Activated CD4-positive, CD25-positive, alpha-beta regulatory T cell treated with anti-CD3 and anti-CD28 coated beads, Interleukin-2, amount 50 U/mL, for 72 hours (primary cell): Measurements from ENCODE around the gene PLXNA2.

ENCODE experiments used
- DNase-seq: peaks from one replicate; pipeline ENCODE4 v3.0.0; 2021

The PLXNA2 gene

DNA sequence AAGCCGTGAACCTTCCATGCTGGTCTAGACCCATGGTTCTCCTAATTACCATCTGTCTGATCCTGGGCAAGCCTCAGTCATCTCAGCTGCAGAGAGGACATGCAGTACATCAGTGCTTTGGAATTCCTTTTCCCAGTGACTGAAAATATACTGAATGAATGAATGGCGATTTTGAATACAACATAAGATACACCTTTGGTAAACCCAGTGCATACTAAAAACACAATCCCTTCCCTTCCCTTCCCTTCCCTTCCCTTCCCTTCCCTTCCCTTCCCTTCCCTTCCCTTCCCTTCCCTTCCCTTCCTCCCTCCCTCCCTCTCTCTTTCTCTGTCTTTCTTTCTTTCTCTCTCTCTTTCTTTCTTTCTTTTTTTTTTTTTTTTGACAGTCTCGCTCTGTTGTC lies 21.3 kb upstream of the PLXNA2 start:
- no peak for DNase-seq

DNA sequence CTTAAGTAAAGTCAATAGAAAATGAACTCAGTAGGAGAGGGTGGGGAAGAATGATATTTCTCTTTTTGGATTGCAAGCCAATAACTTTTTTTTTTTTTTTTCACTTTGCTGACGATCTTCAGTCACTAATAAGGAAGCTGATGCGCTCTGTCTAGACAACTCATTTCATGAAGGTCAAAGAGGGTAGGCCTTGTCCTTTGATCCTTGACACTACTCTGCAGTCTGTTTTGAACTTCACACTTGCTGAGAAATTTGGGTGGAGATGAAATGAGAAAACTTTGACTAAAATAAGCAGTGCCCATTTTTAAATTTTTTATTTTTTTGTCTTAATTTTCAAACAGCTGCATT lies 20.9 kb upstream of the PLXNA2 start:
- DNase-seq, result no peak

DNA sequence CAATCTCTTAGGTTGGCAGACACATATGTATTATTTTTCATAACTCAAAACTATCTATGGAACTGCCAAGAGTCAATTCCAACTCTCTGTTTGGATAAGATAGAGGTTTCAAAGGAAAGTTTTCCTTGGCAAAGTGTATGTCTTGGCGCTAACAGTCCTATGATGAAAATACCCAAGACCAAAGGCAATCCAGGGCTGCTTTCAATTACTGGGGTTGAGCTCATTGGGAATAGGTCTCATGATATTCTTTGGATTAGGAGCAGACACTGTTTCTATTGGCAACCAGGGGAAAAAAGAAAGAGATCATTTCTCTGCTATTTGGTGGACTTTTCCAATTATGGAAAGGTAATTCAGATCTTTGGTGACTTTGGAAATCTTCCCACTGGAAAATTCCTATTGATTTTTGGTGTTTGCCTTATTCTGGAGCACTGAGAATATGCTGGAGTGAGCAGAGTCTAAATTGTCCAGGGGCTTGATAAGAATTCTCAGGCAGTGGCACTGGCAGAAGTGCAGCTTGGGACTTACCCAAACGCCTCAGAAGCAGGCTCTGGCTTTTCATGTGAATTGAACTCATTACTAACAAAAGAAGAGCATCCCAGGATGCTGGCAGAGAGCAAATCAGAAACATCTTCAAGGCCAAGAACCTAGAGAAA lies 20.4 kb upstream of the PLXNA2 start:
- no peak for DNase-seq

DNA sequence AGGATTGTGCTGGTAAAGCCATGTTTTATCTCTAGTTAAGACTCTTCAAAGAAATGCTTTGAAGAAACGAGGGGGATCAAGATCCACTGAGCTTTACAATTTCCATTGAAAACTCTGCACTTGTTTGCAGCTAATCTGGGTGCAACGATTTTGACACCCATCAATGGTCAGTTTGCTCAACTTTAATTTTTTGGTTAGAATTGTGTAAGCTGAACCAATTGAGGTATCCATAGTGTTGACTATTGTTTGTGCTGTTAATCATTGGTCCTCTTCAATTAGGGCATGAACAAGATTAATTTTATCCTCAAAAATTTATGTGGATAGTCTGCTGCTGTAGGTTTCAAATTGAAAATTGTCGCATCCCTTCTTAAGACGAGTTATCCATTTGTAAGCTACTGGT lies 17.7 kb upstream of the PLXNA2 start:
- no peak for DNase-seq

DNA sequence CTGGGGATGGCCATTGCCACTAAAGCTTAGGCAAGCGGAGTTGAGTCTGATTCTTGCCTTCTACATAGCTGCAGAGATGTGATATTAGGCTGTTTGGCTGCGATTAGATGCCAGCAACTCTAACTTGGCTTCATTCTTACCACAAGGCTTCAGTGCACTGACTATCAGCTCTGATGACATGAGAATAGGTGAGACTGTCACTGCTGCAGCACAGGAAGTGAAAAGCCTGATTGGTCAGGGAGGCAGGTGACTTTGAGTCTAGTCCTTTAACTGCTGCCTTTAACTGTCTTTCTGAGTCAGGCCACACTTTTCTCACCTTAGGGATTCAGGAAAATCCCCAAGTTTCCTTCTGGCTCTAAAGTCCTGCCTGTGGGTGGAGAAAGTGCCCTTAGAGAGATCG lies 14.1 kb upstream of the PLXNA2 start:
- no peak for DNase-seq

DNA sequence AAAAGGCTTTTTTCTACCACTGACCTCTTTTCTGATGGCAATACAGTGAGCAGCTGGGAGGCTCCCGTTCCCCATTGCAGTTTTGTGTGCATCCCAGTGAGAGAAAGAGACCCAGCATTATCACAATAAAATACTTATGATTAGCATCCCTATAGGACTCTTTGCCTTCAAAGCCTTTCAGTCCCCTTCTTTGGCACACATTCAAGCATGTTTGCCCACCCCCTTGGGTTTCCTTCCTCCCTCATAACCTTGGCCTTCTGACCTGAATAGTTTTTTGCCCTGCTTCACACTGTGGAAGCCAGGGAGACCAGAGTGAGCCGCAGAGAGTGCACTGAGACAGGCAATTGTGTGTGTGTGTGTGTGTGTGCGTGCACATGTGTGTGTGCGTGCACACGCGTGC lies 13.2 kb upstream of the PLXNA2 start:
- DNase-seq, result no peak

DNA sequence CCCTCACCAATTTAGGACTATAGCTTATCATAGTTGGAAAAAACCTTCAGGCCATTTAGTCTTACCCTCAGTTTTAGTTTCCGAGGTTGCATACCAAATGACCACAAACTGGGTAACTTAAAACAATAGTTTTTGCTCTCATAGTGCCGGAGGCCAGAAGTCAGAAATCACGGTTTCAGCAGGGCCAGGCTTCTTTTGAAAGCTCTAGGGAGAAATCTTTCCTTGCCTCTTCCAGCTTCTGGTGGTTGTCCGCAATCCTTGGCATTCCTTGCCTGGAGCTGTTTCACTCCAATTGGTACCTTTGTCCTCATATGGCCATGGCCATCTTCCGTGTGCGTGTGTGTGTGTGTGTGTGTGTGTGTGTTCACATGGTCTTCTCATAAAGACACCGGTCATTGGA lies 12.4 kb upstream of the PLXNA2 start:
- no peak for DNase-seq

DNA sequence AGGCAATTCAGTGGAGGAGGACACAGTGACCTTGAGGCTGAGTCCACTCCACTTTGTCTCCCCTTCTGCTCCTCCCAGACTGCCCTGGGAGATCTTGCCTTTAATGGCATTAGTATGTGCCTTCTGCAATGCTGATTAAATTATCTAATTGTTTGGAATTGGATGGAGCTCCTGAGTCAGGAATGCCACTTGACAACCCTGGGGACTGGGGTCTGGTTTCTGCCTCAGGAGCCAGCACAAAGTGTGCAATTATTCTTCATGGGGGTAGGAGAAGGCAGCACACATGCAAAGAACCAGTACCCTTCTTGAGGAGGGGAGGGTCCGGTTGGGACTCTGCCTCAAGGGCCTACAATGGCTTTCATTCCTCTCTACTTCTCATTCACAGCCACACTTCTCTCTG lies 11.9 kb upstream of the PLXNA2 start:
- DNase-seq, result no peak

DNA sequence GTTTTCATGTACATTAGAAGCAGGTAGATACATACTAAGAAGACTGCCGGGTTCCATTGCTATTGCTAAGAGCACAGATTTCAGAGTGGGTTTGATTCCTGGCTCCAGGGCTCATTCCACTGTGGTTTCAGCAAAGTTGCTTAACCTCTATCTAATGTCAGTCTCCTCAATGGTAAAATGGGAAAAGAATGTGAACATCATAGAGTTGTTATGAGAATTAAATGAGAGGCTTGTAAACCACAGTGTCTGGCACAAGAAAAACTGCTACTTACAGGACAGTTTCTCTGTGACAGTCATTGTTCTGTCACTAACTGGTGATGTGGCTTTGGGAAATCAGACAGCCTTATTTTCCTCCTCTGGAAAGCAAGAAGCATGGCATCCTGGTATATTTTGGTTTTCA lies 10.7 kb upstream of the PLXNA2 start:
- no peak for DNase-seq

DNA sequence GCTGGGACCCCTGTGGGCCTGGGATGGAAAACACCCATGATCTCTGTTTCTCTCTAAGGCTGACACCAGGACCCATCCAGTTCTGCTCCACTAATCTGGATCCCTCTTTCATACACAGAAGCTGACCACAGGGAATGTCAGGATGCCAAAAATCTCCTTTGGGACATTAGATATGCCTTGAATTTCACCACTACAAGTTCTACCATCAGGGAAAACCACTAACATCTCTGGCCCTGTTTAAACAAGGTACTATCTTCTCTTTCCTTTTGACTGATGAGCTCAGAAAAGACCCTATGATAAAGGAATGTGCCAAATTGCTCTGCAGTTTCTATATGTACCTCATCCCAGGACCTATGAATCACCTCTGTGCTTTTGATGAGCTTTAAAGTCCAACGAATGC lies 10.2 kb upstream of the PLXNA2 start:
- DNase-seq, result no peak

DNA sequence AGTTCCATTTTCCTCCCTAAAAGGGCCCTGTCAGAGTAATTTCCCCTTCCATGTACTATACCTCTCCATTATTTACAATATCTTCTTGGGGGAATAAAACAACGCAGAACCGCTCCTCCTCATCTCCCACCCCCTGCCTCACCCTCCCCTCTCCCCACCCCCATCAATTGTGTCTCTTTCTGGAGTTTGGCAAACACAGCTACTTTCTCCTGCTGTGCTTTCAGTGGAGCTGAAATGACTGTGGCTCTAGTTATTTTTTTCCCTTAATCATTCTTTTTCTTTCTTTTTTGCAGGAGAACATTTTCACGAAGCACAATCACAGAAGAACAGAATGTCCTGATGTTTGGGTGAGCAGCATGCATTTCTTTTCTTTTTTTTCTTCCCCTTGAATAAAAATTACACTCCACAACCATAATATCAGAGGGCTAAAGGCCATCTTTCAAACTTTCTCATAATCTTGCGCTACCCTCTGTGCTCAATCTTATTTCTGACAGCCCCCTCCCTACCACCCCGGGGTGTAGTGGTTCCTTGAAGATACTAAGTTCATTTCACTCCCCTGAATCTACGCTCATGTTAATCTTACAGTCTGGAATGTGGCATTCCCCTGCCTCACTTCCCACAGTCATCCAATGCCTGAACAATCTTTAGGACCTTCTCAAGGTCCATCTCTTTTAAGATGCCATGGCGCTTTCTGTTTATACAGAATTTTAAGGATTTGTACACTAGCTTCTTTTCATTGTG lies 8.8 kb upstream of the PLXNA2 start:
- DNase-seq, result no peak

DNA sequence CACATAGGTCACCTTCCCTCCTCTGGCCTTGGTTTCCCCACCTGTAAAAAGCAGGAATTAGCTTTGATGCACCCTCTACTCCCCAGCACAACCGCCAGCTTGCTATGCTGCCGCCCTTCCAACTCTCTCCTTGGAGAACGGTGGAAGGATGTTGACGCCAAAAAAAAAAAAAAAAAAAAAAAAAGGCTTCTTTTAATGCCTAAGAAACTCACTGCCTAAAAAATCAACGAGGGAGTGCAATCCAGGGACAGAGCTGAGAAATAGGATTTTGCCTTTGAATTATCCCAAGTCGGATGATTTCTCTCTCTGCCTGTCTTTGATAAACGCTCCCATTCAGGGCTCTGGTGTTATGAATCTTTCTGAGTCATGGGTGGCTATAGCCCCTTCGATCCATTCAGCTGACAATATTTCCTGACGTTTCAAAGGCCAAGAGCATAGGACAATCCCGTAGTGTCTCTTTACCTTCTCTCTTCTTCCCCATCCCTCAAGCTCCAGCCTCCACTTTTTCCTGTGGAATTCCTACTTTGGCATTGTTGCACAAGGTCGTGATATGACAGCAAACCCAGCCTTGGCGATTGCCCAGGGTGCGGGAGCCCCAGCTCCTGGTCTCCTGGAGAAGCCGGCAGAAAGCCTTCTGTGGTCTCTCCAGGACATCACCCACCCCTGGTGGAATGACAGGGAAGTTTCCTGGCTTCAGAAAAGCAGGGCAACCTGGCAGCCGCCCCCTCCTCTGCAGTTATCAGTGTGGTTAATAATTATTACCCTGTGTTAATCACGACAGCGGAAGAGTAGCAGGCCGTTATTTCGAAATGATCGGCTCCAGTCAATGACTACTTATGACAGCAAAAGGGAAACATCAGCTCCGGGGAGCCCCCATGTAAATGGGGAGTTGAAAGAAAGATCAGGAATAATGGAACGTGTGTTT lies 8.0 kb upstream of the PLXNA2 start:
- no peak for DNase-seq

DNA sequence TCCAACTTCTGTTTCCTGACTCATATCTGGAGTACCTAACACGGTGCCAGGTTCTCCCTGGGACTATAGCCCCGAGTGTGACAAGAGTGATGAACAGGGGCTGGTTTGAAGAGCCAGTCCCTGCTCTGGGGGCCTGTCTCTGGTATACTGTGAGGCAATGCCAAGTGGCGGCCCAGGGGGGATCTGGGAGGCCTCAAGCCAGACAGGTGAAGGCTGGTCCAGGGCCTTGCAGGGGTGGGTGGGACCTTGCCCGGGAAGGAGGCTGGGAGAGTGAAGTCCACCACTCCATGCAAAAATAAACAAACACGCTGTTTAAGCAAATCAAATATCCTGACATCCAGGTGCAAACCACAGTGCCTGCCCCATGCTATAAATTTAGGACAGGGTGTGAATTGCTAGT lies 6.8 kb upstream of the PLXNA2 start:
- no peak for DNase-seq

DNA sequence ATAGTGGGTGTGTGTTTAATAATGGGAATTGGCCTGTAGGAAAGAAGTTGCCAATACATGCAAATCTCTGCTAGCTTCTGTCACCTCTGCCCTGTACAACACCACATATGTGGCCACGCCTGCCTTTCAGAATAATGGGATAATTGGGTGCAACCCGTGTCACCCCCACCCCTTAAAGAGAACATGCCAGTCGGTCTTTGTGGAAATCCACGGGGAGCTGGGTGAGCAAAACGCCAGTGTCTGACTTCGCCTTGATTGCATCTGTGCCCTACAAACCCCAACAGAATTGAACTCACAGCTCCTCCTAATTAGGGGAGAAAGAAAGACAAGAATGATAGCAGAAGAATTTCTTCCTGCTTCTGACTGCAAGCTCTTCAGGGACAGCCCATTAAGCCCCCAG lies 6.4 kb upstream of the PLXNA2 start:
- no peak for DNase-seq

DNA sequence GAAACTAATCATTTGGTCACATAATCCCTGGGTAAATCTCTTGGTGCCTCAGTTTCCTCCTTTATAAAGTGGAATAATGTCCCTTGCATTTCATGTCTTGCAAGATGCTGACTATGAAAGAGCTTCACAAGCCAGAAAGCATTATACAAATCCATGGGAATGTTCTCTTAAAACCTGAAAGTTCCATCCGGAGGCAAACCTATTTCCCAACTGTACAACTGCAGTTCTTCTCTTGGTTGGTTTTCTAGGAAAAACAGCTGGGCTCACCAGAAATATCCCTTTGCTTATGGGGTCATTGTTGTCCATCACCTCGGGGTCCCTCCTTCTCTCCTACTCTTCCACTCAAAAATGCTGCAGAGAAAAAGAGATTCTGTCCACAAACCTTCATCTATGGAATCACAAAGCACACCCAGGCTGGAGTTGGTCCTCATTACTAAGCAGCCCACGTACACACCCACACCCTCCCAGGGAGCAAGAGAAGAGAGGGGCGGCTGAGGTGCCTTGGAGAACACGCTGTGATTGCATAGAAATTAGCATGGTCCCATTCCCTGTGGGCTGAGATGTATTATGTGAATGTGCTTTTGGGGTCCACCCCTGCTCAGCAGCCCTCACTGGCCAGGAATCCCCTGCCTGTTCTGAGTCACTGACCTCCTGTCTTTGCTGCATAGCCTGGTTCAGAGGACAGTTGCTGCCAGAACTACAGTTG lies 5.0 kb upstream of the PLXNA2 start:
- DNase-seq, result no peak

DNA sequence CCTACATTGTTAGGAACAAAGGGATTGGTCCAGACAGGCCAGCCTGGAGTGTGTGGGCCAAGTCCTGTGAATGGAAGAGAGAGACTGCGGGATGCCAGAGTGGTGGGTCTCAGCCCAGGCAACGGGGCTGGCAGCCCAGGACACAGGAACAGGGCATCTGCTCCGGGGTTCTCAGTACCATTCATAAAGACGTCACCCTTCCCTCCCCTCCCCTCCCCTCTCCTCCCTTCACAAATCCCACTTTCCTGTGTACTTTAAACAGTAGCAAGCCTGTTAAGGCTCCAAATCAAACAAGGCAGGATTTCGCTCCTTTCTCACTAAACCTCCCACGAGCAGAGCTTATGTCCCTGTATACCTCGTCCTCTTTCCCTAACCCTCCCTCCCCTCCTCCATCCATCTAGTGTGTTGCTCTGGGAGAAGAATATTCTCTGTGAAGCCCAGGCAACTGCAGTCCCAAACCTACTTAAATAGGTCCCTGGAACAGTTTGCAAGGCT lies 4.2 kb upstream of the PLXNA2 start:
- no peak for DNase-seq

DNA sequence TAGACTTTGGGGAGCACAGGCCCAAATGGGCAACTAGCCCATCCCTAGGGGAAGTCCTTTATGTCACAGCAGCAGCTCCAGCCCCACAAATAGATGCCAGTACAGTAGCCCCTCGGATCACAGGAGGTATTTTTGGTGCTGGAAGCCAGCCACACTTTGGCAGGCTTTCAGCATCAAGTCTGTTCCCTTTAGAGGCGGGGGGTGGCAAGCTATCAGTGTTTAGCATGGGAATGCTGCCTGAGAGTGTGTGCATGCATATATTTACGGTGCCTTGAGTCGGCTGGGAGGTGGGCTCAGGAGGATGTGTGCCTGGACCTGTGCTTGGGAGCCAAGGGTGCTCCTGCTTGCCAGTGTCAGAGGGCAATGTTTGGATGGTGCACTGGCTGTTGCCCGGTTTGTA lies 3.5 kb upstream of the PLXNA2 start:
- no peak for DNase-seq

DNA sequence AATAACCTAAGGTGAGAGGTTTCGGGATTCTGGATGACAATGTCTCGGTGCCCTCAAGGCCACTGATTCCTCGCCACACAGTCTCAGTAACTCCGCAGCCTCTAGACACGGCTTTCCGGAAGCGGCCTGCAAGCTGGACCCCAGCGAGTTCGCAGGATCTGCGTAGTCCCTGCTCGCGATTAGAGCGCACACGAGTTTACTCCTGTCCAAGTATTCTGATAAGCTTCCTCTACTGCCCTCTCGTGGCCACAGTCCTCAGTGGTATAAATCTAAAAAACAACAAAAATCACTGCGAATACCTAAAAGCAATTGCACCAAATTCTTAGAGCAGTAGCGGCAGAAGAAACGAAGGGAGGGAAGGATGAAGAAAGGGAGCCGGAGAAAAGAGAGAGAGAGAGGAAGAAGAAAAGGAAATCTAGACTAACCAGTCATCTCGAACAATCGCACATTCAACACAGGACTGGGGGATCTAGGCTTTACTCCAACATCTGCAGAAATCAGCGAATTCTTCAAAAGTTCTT lies 1.1 kb upstream of the PLXNA2 start:
- DNase-seq, result peak; percentile 76

DNA sequence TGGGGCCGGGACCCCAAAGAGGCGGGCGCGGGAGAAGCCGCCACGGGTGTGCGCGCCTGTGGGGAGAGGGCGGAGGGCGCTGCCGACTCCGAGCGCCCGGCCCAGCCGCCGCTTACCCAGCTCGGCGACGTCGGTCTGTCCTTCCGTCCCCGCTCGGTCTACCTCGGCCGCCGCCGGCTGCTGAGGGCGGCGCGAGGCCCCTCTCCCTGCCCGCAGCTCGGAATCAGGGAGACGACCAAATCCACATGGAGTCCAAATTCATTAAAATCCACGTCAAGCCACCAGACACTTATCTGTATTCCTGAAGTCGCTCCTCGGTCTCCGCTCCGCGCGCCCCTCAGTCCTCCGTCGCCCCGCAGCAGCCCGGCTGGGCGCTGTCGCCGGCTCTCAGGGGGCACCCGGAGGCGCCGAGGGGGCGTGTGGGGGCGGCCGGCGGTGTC lies 637 bp downstream of the PLXNA2 start:
- DNase-seq, result no peak

DNA sequence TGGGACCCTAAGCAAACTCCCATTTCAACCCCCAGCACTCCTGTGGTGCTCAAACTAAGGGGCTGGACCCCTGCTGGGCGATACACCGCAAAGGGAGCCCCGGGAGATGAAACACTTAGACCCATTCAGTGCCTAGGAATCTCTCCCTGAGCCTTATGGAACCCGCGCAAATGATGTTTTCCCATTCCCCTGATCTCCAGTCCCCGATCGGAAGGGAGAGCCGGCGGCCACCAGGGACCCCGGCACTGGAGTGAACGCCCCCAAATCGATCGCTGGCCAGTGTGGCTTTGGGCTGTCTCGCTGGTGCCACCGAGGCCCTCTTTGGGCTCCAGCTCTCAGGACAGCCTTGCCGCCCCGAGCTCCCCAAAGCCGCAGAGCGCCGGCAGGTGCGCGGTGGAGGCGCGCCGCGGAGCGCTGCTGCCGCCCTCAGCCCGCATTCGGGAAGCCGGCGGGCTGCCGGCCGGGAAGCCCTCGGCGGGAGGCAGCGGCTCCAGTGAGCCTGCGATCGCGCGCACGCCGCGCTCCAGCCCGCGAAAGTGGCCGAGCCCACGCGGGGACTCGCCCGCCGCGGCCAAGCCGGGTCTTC lies 1.1 kb downstream of the PLXNA2 start:
- no peak for DNase-seq

DNA sequence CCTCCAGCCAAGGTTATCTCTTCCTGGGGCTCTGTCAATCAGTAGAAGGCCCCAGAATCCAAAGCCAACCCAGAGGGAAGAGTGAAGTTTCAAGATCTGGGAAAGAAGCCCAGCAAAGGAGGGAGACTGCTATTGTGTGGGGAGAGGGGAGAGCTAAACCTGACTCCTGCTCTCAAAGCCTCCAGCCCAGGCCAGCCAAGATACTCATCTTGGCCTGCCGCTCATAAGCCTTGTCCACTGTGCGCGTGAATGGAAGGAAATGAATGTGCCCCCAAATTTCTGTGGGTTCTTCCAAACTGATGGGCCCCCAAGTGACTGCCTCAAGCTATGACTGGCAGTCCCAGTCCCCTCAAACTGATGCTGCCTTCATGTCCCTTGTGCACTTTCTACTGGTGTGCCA lies 2.0 kb downstream of the PLXNA2 start:
- no peak for DNase-seq

DNA sequence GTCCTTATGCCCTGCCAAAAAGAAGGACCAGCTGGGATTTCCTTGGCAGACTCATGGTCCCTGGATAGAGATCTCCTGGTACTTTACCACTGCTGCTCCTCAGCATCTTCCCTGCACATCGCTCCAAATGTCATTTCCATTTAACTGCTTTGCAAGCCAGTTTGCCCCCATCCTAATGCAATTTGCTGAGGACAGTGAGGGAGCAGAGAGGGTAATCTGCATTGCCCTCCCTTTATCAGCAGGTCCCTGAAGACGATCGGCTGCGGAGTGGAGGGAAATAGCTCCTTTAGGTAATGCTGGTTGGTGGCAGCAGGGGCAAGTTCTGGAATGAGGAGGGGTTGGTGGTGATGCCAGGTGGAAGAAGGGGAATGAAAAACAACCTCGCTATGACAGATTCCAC lies 2.7 kb downstream of the PLXNA2 start:
- no peak for DNase-seq
